ENCODE measurements around the gene CUX1.

DNA sequence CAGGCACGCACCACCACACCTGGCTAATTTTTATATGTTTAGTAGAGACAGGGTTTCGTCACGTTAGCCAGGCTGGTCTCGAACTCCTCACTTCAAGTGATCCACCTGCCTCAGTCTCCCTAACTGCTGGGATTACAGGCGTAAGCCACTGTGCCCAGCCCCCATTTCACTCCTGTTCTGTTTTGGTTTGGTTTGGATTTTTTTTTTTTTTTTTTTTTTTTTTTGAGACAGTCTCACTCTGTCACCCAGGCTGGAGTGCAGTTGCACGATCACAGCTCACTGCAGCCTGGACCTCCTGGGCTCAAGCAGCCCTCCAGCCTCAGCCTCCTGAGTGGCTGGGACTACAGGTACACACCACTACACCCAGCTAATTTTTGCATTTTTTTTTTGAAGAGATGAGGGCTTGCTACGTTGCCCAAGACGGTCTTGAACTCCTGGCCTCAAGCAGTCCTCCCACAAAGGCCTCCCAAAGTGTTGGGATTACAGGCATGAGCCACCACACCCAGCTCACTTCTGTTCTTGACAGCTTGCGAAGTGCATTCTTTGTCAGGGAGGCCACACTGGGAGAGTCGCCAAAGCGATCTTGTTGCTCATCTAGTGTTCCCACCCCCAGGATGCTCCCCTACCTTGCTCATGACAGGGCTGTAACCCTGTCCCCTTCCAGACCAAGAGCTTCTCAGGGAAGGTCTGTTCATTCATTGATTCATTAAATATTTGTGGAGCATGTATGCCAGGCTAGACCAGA, 229.1 kb downstream of the CUX1 start:
- TF ChIP-seq, protein P1, sequence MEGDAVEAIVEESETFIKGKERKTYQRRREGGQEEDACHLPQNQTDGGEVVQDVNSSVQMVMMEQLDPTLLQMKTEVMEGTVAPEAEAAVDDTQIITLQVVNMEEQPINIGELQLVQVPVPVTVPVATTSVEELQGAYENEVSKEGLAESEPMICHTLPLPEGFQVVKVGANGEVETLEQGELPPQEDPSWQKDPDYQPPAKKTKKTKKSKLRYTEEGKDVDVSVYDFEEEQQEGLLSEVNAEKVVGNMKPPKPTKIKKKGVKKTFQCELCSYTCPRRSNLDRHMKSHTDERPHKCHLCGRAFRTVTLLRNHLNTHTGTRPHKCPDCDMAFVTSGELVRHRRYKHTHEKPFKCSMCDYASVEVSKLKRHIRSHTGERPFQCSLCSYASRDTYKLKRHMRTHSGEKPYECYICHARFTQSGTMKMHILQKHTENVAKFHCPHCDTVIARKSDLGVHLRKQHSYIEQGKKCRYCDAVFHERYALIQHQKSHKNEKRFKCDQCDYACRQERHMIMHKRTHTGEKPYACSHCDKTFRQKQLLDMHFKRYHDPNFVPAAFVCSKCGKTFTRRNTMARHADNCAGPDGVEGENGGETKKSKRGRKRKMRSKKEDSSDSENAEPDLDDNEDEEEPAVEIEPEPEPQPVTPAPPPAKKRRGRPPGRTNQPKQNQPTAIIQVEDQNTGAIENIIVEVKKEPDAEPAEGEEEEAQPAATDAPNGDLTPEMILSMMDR (IDR thresholded peaks at IDR 0.05; ENCODE audit: low read depth, low read length, poor library complexity, severe bottlenecking) = no peak
- TF ChIP-seq EZH2phosphoT487 (IDR thresholded peaks at IDR 0.05; ENCODE audit: borderline replicate concordance, low read length) = no peak
